Activated CD8-positive, alpha-beta memory T cell treated with anti-CD3 and anti-CD28 coated beads for 4 hours (primary cell): Measurements from ENCODE around the gene TIMELESS.
"Not testable (repeated sequence)": the region's sequence is repeated elsewhere in the genome, so short reads cannot be mapped to it uniquely, and the experiment has no call there.

ENCODE experiments used
- DNase-seq, 2 donors: peaks; one replicate each; pipeline ENCODE4 v3.0.0-alpha.2; 2020; ENCODE audit warnings: low read depth in 2 of 2

The TIMELESS gene

GRCh38 chr12:56408799-56409417 is 40.3 kb downstream of the TIMELESS start:
- no peak for DNase-seq

- DNase-seq = not testable (repeated sequence)
Measured at GRCh38 chr12:56404227-56404626, 45.0 kb downstream of the TIMELESS start.

- not testable (repeated sequence) for DNase-seq
Measured at GRCh38 chr12:56401612-56402011, 47.6 kb downstream of the TIMELESS start.

- not testable (repeated sequence) for DNase-seq
Measured at GRCh38 chr12:56401125-56401524, 48.1 kb downstream of the TIMELESS start.

GRCh38 chr12:56399466-56399865 is 49.8 kb downstream of the TIMELESS start:
- not testable (repeated sequence) for DNase-seq

GRCh38 chr12:56398324-56398723 is 50.9 kb downstream of the TIMELESS start:
- no peak for DNase-seq

- no peak for DNase-seq
Measured at GRCh38 chr12:56392331-56392730, 56.9 kb downstream of the TIMELESS start.

- no peak for DNase-seq
Measured at GRCh38 chr12:56391721-56392120, 57.5 kb downstream of the TIMELESS start.

GRCh38 chr12:56389412-56389811 is 59.8 kb downstream of the TIMELESS start:
- no peak for DNase-seq

- DNase-seq = no peak
Measured at GRCh38 chr12:56387152-56387736, 62.0 kb downstream of the TIMELESS start.

GRCh38 chr12:56385873-56386272 is 63.4 kb downstream of the TIMELESS start:
- DNase-seq = no peak

- no peak for DNase-seq
Measured at GRCh38 chr12:56382611-56383010, 66.6 kb downstream of the TIMELESS start.

GRCh38 chr12:56377989-56378316 is 71.3 kb downstream of the TIMELESS start:
- DNase-seq = no peak

GRCh38 chr12:56377310-56377988 is 71.8 kb downstream of the TIMELESS start:
- DNase-seq = no peak

GRCh38 chr12:56375598-56376434 is 73.4 kb downstream of the TIMELESS start:
- no peak for DNase-seq

- DNase-seq = no peak
Measured at GRCh38 chr12:56374726-56375597, 74.3 kb downstream of the TIMELESS start.

- no peak for DNase-seq
Measured at GRCh38 chr12:56373515-56373914, 75.7 kb downstream of the TIMELESS start.

GRCh38 chr12:56366948-56367347 is 82.3 kb downstream of the TIMELESS start:
- DNase-seq = no peak
